Measurements from ENCODE around the gene PRSS21. TPM values are rescaled to one million over a fixed set of nuclear protein-coding genes. Genes with fewer than 3 reads are reported as not detected.

PRSS21 gene
- total RNA-seq, 2 donors from 2014 or later, result 1.1 to 2.6 TPM

DNA sequence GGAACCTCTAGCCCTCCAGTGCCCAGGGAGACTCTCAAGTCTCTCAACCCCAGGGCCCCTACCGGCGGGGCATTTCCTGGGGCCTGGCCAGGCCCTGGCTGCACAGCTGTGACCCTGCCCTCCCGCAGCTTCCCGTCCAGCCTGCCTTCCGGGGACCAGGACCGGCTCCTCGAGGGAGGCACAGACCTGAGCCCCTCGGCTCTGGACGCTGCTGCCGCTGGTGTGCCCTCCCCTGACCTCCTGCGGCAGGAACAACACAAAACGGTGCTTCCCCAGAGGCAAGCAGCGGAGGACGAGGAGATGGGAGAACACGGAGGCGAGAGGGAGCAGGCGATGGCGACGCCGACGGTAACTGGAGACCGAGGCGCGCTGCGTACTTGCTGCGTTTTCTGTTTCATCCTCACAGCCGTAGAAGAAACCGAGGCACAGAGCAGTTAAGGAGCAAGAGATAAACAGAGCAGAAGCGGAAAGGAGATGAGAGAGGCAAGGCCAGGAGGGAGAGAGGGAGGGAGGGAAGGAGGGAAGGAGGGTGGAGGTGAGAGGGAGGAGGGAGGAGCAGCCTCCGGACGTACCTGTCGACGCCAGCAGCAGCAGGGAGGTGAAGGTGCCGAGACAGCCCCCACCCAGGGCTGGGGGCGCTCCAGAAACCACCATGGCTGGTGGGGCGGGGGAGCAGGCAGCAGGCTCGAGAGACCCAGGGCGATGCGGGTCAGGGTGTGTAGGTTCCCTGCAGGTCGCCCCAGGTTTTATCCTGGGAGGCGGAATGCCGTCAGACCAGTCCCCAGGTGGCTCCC is 40.6 kb downstream of the PRSS21 start, which contains the start of gene PRSS22:
TSS of gene PRSS22 (minus strand) at position 720 of the 794 bp plus-strand sequence. CDS start at position 654, 66 bp downstream.
- Histone ChIP-seq H3K36me3 (no peaks in the 10 kb centered on the region), H3K27ac (peak within 1 kb of the TSS; percentile 58), H3K4me3 (peak within 1 kb of the TSS; percentile 34), H3K9ac (ENCODE audit: low read depth in 2 of 2, low read length in 2 of 2) (peak within 1 kb of the TSS; percentile 51 to 55), H3K9me3 (no peaks in the 10 kb centered on the region), H3K27me3 (peaks cover 9% of the 10 kb centered on the region), H3K4me1 (no peaks in the 10 kb centered on the region)
- TF ChIP-seq, protein P1, sequence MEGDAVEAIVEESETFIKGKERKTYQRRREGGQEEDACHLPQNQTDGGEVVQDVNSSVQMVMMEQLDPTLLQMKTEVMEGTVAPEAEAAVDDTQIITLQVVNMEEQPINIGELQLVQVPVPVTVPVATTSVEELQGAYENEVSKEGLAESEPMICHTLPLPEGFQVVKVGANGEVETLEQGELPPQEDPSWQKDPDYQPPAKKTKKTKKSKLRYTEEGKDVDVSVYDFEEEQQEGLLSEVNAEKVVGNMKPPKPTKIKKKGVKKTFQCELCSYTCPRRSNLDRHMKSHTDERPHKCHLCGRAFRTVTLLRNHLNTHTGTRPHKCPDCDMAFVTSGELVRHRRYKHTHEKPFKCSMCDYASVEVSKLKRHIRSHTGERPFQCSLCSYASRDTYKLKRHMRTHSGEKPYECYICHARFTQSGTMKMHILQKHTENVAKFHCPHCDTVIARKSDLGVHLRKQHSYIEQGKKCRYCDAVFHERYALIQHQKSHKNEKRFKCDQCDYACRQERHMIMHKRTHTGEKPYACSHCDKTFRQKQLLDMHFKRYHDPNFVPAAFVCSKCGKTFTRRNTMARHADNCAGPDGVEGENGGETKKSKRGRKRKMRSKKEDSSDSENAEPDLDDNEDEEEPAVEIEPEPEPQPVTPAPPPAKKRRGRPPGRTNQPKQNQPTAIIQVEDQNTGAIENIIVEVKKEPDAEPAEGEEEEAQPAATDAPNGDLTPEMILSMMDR (IDR thresholded peaks at IDR 0.05), result no peak
- peak; percentile 34 for DNase-seq
- intact Hi-C loops (cut with DNase I), result no loop called here

DNA sequence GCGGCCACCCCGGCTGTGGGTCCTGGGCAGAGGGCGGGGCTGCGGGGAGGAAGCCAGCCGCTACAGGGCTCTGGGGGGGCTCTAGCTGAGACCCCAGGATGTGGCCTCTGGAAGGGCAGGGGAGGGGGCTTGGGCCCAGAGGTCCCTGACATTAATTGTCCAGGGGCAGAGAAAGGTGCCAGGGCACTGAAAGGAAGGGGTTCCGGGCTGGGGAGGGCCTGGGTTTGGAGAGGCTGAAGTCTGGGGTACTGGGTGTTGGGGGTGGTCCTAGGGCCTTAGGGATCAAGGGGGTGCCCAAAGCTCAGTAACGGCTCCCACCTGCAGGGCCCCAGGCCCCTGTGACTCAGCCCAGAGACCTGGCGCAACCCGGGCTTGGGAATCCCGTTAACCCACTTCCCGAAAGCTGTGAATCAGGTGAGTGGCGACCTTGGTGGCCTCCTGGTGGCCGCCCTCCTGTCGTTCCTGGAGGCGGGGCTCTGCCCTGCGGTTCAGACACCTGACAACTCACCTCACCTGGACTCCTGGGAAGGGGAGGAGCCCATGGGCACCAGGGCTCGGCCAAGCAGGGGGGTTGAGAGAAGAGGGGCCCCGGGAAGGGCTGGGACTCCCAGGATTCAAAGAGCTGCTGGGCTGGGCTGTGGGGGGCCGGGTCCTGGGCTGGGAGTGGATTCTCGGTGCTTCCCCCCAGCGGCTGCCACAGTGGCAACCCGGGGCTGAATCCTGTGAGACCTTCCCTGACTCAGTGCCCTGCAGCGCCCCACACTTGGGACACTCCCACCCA is 41.4 kb downstream of the PRSS21 start:
- peak overlapping the region; percentile 34 to 55 for H3K9ac ChIP-seq (ENCODE audit: low read depth in 2 of 2, low read length in 2 of 2)
- DNase-seq, result peak; percentile 88
- H3K4me1 ChIP-seq, result no peaks in the 10 kb centered on the region
- peak overlapping the region; percentile 34 for H3K4me3 ChIP-seq
- H3K36me3 ChIP-seq, result no peaks in the 10 kb centered on the region
- peaks cover 5% of the 10 kb centered on the region for H3K27me3 ChIP-seq
- peak overlapping the region; percentile 58 for H3K27ac ChIP-seq
- H3K9me3 ChIP-seq, result no peaks in the 10 kb centered on the region
- intact Hi-C loops (cut with DNase I), result no loop called here
- TF ChIP-seq, protein P1 (IDR thresholded peaks at IDR 0.05), result no peak

DNA sequence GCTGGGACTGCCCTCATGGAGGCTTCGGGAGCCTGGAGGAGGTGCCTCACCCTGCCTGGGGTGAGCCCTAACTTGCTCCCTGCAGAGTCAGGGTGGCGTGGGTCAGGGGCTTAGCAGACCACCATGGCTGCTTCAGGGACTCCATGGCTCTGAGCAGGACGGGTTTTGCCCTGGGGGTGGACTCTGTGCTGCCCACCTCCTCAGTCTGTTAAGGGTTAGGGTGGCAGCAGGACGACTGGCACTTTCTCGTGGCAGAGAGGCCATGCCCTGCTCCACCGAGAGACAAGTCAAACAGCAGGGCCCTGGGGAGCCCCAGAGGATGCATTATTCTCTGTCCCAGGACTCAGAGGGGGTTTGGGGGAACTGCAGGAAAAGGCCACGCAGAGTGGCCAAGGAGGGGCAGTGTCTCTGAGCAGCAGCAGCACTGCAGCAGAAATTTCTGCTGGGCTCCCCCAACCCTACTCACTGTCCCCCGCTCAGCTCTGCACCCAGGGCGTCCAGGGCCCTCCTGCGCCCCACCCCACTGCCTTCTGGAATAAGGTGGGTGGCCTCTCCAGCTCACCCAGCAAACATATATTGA is 42.7 kb downstream of the PRSS21 start:
- DNase-seq, result no peak

GRCh38 chr16:2860826-2861567 is 44.0 kb downstream of the PRSS21 start:
- Histone ChIP-seq H3K4me3 (no peak overlapping the region), H3K36me3 (no peaks in the 10 kb centered on the region), H3K27me3 (peaks cover 5% of the 10 kb centered on the region), H3K9ac (ENCODE audit: low read depth in 2 of 2, low read length in 2 of 2) (no peak overlapping the region), H3K27ac (no peak overlapping the region), H3K4me1 (no peaks in the 10 kb centered on the region), H3K9me3 (no peaks in the 10 kb centered on the region)
- intact Hi-C loops (cut with DNase I), result no loop called here
- no peak for DNase-seq
- TF ChIP-seq, protein P1 (IDR thresholded peaks at IDR 0.05), result no peak

More for the DNA sequence above, 42.7 kb downstream of the PRSS21 start:
- Histone ChIP-seq H3K4me1 (no peaks in the 10 kb centered on the region), H3K4me3 (no peak overlapping the region), H3K27ac (no peak overlapping the region), H3K27me3 (peaks cover 5% of the 10 kb centered on the region), H3K9me3 (no peaks in the 10 kb centered on the region), H3K9ac (ENCODE audit: low read depth in 2 of 2, low read length in 2 of 2) (no peak overlapping the region), H3K36me3 (no peaks in the 10 kb centered on the region)
- intact Hi-C loops (cut with DNase I), result no loop called here
- TF ChIP-seq, protein P1 (IDR thresholded peaks at IDR 0.05), result no peak

GRCh38 chr16:2865651-2866050 is 48.6 kb downstream of the PRSS21 start:
- Histone ChIP-seq H3K4me3 (no peak overlapping the region), H3K36me3 (no peaks in the 10 kb centered on the region), H3K9ac (ENCODE audit: low read depth in 2 of 2, low read length in 2 of 2) (no peak overlapping the region), H3K27ac (no peak overlapping the region), H3K27me3 (no peaks in the 10 kb centered on the region), H3K9me3 (no peaks in the 10 kb centered on the region), H3K4me1 (no peaks in the 10 kb centered on the region)
- intact Hi-C loops (cut with DNase I), result loop anchor here (1.0 kb wide), 1 partner anchor 26 kb away; no protein-coding TSS in a partner anchor
- TF ChIP-seq, protein P1 (IDR thresholded peaks at IDR 0.05), result no peak
- DNase-seq, result no peak

Measured in colonic mucosa (tissue), 4 donors.